ENCODE measurements around the gene PI4K2A.

Gene PI4K2A

GRCh38 chr10:97651773-97652172 is 11.3 kb downstream of the PI4K2A start:
- ATAC-seq = no peak
- no peak for TF ChIP-seq TSHZ2 (CRISPR knock-in tag; IDR thresholded peaks at IDR 0.05)
- no peak for TF ChIP-seq PPARA (CRISPR knock-in tag; IDR thresholded peaks at IDR 0.05; ENCODE audit: borderline replicate concordance)
- TF ChIP-seq CREB5 (CRISPR knock-in tag; IDR thresholded peaks at IDR 0.05; ENCODE audit: low read depth) = no peak
- TF ChIP-seq PATZ1 (CRISPR knock-in tag; IDR thresholded peaks at IDR 0.05; ENCODE audit: borderline replicate concordance) = no peak
- no peak for TF ChIP-seq POU6F1 (CRISPR knock-in tag; IDR thresholded peaks at IDR 0.05; ENCODE audit: borderline replicate concordance, low read depth)

GRCh38 chr10:97656777-97657176 is 16.3 kb downstream of the PI4K2A start:
- TF ChIP-seq ZNF70 (CRISPR knock-in tag; IDR thresholded peaks at IDR 0.05) = no peak
- no peak for TF ChIP-seq CREB5 (CRISPR knock-in tag; IDR thresholded peaks at IDR 0.05; ENCODE audit: low read depth)
- no peak for TF ChIP-seq PATZ1 (CRISPR knock-in tag; IDR thresholded peaks at IDR 0.05; ENCODE audit: borderline replicate concordance)
- no peak for ATAC-seq

- TF ChIP-seq ZNF70 (CRISPR knock-in tag; IDR thresholded peaks at IDR 0.05) = peak; percentile 15; the same call in 1 of the 2 replicates
- TF ChIP-seq CREB5 (CRISPR knock-in tag; IDR thresholded peaks at IDR 0.05; ENCODE audit: low read depth) = no peak
- peak; percentile 28; the same call in 1 of the 2 replicates for TF ChIP-seq ISL1 (CRISPR knock-in tag; IDR thresholded peaks at IDR 0.05)
- 0 out of 2 replicates have a peak, but pooled peaks have one; percentile 35 for TF ChIP-seq ZNF8 (CRISPR knock-in tag; IDR thresholded peaks at IDR 0.05)
- TF ChIP-seq TCF4 (CRISPR knock-in tag; IDR thresholded peaks at IDR 0.05; ENCODE audit: borderline replicate concordance) = peak; percentile 98
- no peak for TF ChIP-seq TOX (CRISPR knock-in tag; IDR thresholded peaks at IDR 0.05; ENCODE audit: borderline replicate concordance)
- TF ChIP-seq TSHZ2 (CRISPR knock-in tag; IDR thresholded peaks at IDR 0.05) = peak; percentile 74; the same call in 1 of the 2 replicates
- TF ChIP-seq POU6F1 (CRISPR knock-in tag; IDR thresholded peaks at IDR 0.05; ENCODE audit: borderline replicate concordance, low read depth) = no peak
- peak; percentile 93 for ATAC-seq
These were observed 19.1 kb downstream of the PI4K2A start for GRCh38 chr10:97659589-97659988.
